Measurements from ENCODE around the gene MSH3.

DNA sequence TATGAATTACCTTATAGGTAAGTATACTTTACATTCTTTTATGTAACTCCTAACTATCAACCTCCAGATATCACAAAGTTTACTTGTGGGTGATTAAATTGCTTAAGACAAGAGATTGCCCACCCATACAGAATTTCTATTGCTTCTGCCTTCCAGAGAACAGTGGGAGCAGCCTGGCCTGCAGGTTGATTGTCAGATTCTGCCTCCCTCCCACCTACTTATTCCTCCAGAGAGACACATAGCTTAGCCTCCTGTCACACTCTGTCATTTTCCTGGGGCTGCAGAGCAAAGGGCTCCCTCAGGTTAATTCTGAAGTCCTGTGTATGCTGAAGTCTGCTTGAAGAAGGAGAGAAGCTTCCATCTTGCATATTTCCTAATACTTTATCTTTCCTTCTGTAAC, 48.8 kb downstream of the MSH3 start:
- TF ChIP-seq, protein P1, sequence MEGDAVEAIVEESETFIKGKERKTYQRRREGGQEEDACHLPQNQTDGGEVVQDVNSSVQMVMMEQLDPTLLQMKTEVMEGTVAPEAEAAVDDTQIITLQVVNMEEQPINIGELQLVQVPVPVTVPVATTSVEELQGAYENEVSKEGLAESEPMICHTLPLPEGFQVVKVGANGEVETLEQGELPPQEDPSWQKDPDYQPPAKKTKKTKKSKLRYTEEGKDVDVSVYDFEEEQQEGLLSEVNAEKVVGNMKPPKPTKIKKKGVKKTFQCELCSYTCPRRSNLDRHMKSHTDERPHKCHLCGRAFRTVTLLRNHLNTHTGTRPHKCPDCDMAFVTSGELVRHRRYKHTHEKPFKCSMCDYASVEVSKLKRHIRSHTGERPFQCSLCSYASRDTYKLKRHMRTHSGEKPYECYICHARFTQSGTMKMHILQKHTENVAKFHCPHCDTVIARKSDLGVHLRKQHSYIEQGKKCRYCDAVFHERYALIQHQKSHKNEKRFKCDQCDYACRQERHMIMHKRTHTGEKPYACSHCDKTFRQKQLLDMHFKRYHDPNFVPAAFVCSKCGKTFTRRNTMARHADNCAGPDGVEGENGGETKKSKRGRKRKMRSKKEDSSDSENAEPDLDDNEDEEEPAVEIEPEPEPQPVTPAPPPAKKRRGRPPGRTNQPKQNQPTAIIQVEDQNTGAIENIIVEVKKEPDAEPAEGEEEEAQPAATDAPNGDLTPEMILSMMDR (IDR thresholded peaks at IDR 0.05), result no peak
- no peak for TF ChIP-seq POLR2A (IDR thresholded peaks at IDR 0.05)
